ENCODE measurements around the gene TEX51.

- TF ChIP-seq CTCF (conservative IDR thresholded peaks at IDR 0.05; ENCODE audit: low read length) (no peak), EZH2phosphoT487 (IDR thresholded peaks at IDR 0.05; ENCODE audit: borderline replicate concordance, low read depth, low read length) (no peak)
Measured at GRCh38 chr2:126905991-126906390, 7.3 kb downstream of the TEX51 start.

Data from OCI-LY7 (cell line).